T follicular helper cell (primary cell): ENCODE measurements around the gene TCN2.
"Not testable (repeated sequence)": the region's sequence is repeated elsewhere in the genome, so short reads cannot be mapped to it uniquely, and the experiment has no call there.

Source experiments
- DNase-seq: peaks from one replicate; pipeline ENCODE4 v3.0.0-alpha.2; 2020; ENCODE audit warnings: low read depth

Gene TCN2

GRCh38 chr22:30647536-30647935, 40.6 kb downstream of the TCN2 start:
- no peak for DNase-seq

GRCh38 chr22:30648825-30649224, 41.9 kb downstream of the TCN2 start:
- no peak for DNase-seq

GRCh38 chr22:30649430-30650007, 42.5 kb downstream of the TCN2 start:
- no peak for DNase-seq

GRCh38 chr22:30650508-30651116, 43.6 kb downstream of the TCN2 start:
- no peak for DNase-seq

- DNase-seq = no peak
These were observed 45.9 kb downstream of the TCN2 start for GRCh38 chr22:30652852-30653251.

GRCh38 chr22:30654361-30654760, 47.4 kb downstream of the TCN2 start:
- no peak for DNase-seq

GRCh38 chr22:30655532-30655931, 48.6 kb downstream of the TCN2 start:
- DNase-seq = no peak

GRCh38 chr22:30662040-30662439, 55.1 kb downstream of the TCN2 start:
- DNase-seq = no peak

GRCh38 chr22:30664798-30665197, 57.8 kb downstream of the TCN2 start:
- DNase-seq = no peak

GRCh38 chr22:30665266-30665665, 58.3 kb downstream of the TCN2 start:
- no peak for DNase-seq

- DNase-seq = no peak
These were observed 58.8 kb downstream of the TCN2 start for GRCh38 chr22:30665786-30666185.

- DNase-seq = no peak
These were observed 60.1 kb downstream of the TCN2 start for GRCh38 chr22:30667107-30667493.

GRCh38 chr22:30667494-30668385, 60.8 kb downstream of the TCN2 start, which contains the start of gene DUSP18:
DUSP18 (minus strand) TSS chr22:30667875; CDS start chr22:30664003, 3,872 bp downstream.
- DNase-seq = peak; percentile 90

- no peak for DNase-seq
These were observed 61.4 kb downstream of the TCN2 start for GRCh38 chr22:30668386-30668710.

- no peak for DNase-seq
These were observed 64.1 kb downstream of the TCN2 start for GRCh38 chr22:30671071-30671470.

GRCh38 chr22:30673136-30673535, 66.2 kb downstream of the TCN2 start:
- no peak for DNase-seq

GRCh38 chr22:30674482-30674881, 67.5 kb downstream of the TCN2 start:
- no peak for DNase-seq

GRCh38 chr22:30675436-30675835, 68.5 kb downstream of the TCN2 start:
- DNase-seq = no peak

- DNase-seq = not testable (repeated sequence)
These were observed 69.6 kb downstream of the TCN2 start for GRCh38 chr22:30676565-30676964.
